ENCODE results near the gene LDLRAD1.
"Not testable (repeated sequence)": the region's sequence is repeated elsewhere in the genome, so short reads cannot be mapped to it uniquely, and the experiment has no call there.

LDLRAD1 gene

GRCh38 chr1:54017979-54018378, at the start of gene LDLRAD1:
Gene LDLRAD1, minus strand, starts transcription at chr1:54018186. Its CDS starts 74 bp downstream, at chr1:54018112.
- no peak for DNase-seq

- no peak for DNase-seq
Measured at GRCh38 chr1:54064299-54064698, 46.3 kb upstream of the LDLRAD1 start.

GRCh38 chr1:54054438-54054749, 36.4 kb upstream of the LDLRAD1 start:
- peak; percentile 56 for DNase-seq

GRCh38 chr1:54053745-54054437, 35.9 kb upstream of the LDLRAD1 start:
- DNase-seq = peak; percentile 64

- peak; percentile 99 for DNase-seq
Measured at GRCh38 chr1:54052934-54053744, 35.2 kb upstream of the LDLRAD1 start, which contains the start of the genes TCEANC2 and TMEM59. Gene TCEANC2, plus strand, starts transcription at chr1:54053608. Its CDS starts 815 bp downstream, at chr1:54054423. Gene TMEM59, minus strand, starts transcription at chr1:54053204. Its CDS starts 16 bp downstream, at chr1:54053188.

GRCh38 chr1:54052431-54052933, 34.5 kb upstream of the LDLRAD1 start:
- DNase-seq = peak; percentile 68

- peak; percentile 48 for DNase-seq
Measured at GRCh38 chr1:54051933-54052430, 34.0 kb upstream of the LDLRAD1 start.

GRCh38 chr1:54050435-54050834, 32.4 kb upstream of the LDLRAD1 start:
- not testable (repeated sequence) for DNase-seq

GRCh38 chr1:54047384-54048305, 29.7 kb upstream of the LDLRAD1 start:
- peak; percentile 49 for DNase-seq

- peak; percentile 49 for DNase-seq
Measured at GRCh38 chr1:54046671-54047383, 28.8 kb upstream of the LDLRAD1 start.

GRCh38 chr1:54045496-54045895, 27.5 kb upstream of the LDLRAD1 start:
- DNase-seq = no peak

- DNase-seq = no peak
Measured at GRCh38 chr1:54041806-54042205, 23.8 kb upstream of the LDLRAD1 start.

- DNase-seq = no peak
Measured at GRCh38 chr1:54037476-54037875, 19.5 kb upstream of the LDLRAD1 start.

GRCh38 chr1:54028306-54029251, 10.6 kb upstream of the LDLRAD1 start:
- no peak for DNase-seq

- DNase-seq = no peak
Measured at GRCh38 chr1:54027848-54028247, 9.9 kb upstream of the LDLRAD1 start.

GRCh38 chr1:54024811-54025210, 6.8 kb upstream of the LDLRAD1 start:
- DNase-seq = not testable (repeated sequence)

GRCh38 chr1:54024358-54024757, 6.4 kb upstream of the LDLRAD1 start:
- DNase-seq = no peak

GRCh38 chr1:54019562-54020176, 1.7 kb upstream of the LDLRAD1 start:
- DNase-seq = not testable (repeated sequence)

GRCh38 chr1:54018635-54019034, 649 bp upstream of the LDLRAD1 start:
- no peak for DNase-seq

Measured in OCI-M1 (cell line).